HTR-8/SVneo (cell line): ENCODE data around the gene HAP1.
"Not testable (repeated sequence)": the region's sequence is repeated elsewhere in the genome, so short reads cannot be mapped to it uniquely, and the experiment has no call there.

Experiments used
- DNase-seq: peaks from one replicate; pipeline ENCODE4 v3.0.0; 2011; ENCODE audit warnings: low spot score, mixed read lengths; ENCODE audit not compliant: insufficient read length
- FAIRE-seq: peaks from 2 replicates; lab custom pipeline; 2011; peaks lifted over from hg19 to GRCh38; lab: Jason Lieb, UNC

The HAP1 gene

GRCh38 chr17:41695954-41696757, 38.3 kb downstream of the HAP1 start:
- FAIRE-seq (no peak), DNase-seq (peak; percentile 89)

- FAIRE-seq, result no peak
- no peak for DNase-seq
Observed at GRCh38 chr17:41695134-41695661, 39.2 kb downstream of the HAP1 start.

GRCh38 chr17:41692722-41693521, 41.5 kb downstream of the HAP1 start:
- peak; percentile 51 for FAIRE-seq
- no peak for DNase-seq

- no peak for DNase-seq
- FAIRE-seq, result no peak
Observed at GRCh38 chr17:41691031-41691777, 43.2 kb downstream of the HAP1 start.

GRCh38 chr17:41690497-41690896, 43.9 kb downstream of the HAP1 start:
- DNase-seq, result no peak
- no peak for FAIRE-seq

DNA sequence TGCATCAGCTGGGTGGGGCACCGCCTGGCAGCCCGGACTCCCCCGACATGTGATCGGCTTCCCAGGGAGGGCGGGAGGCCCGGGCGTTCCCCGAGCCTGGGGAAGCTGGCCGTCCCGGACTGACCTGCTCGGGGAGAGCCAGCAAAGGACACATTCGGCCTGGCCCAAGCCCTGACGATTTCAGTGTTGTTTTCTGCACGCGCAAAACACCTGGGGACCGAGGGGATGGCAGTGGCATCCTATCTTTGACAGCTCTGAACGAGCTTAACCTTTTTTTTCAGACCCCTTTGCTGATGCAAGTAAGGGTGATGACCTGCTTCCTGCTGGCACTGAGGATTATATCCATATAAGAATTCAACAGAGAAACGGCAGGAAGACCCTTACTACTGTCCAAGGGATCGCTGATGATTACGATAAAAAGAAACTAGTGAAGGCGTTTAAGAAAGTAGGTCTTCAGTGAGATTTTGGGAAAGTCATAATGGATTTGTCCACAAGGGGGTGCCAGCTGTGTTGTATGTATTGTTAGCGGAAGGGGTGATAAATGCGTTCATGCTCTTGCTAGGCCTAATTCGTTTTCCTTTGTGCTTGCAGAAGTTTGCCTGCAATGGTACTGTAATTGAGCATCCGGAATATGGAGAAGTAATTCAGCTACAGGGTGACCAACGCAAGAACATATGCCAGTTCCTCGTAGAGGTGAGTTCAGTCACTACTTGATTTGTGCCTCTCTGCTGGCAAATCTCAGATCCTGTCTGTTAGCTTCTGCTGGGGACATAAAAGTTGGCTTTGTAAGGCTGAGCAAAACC, 44.7 kb downstream of the HAP1 start:
- FAIRE-seq, result no peak
- no peak for DNase-seq

DNA sequence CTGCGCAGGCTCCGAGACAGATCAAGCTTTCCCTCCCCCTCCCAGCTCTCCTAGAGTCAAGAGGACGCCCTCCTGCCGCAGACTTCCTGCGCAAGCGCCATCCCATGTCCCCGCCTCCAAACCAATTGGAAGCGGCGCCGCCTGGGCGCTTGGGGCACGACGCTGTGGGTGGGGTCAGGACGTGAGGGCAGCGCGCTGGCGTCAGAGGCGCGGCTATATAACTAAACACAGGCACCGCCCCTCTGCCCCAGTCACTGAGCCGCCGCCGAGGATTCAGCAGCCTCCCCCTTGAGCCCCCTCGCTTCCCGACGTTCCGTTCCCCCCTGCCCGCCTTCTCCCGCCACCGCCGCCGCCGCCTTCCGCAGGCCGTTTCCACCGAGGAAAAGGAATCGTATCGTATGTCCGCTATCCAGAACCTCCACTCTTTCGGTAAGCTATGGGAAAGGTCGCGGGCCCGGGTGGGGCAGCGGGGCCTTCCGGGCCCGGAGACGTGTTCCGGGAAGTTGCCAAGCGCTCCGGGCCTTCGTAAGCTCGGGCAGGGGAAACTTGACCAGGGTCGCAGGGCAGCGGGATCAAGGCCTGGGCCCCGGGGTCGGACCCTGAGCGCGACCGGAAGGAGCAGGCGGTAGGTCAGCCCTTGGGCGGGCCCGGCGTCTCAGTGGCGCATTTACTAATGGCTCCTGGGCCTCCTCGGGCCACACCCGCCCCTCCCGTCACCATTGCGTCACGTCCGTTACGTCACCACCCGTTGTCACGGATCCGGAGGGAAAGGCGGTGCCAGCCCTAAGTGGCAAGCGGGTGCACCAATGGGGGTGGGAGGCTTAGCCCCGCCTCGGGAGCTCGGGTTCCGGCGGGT, 45.6 kb downstream of the HAP1 start, which contains the start of gene EIF1:
Gene EIF1 (plus strand): TSS at position 245 of the 856 bp plus-strand sequence. CDS start 154 bp downstream, at position 399.
- FAIRE-seq (peak; percentile 99), DNase-seq (peak; percentile 99)

GRCh38 chr17:41687828-41688640, 46.4 kb downstream of the HAP1 start:
- FAIRE-seq (no peak), DNase-seq (peak; percentile 64)

- DNase-seq (no peak), FAIRE-seq (no peak)
Observed at GRCh38 chr17:41686281-41686680, 48.2 kb downstream of the HAP1 start.

GRCh38 chr17:41685753-41686152, 48.7 kb downstream of the HAP1 start:
- not testable (repeated sequence) for DNase-seq

GRCh38 chr17:41684035-41684434, 50.4 kb downstream of the HAP1 start:
- FAIRE-seq (no peak), DNase-seq (no peak)

More at GRCh38 chr17:41685753-41686152, 48.7 kb downstream of the HAP1 start:
- FAIRE-seq, result not testable (repeated sequence)

- FAIRE-seq, result no peak
- no peak for DNase-seq
Observed at GRCh38 chr17:41683441-41684007, 50.9 kb downstream of the HAP1 start.

DNA sequence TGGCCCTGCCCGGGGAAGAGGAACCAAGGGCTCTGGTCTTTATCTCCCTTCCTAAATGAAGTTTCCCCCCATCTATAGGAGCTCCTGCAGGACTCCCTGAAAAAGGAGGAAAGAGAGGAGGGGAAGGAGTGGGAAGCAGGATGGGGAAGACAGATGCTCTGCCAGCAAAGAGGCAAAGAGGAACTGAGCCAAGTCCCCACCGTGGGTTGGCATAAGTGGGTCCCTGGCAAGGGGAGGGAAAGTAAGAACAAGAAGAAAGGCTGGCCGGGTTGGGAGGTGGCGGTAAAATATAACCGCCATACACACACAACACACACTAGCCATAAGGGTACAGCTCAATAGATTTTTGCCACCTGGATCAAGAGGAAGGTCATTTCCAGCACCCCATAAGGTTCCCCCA, 51.8 kb downstream of the HAP1 start:
- no peak for FAIRE-seq
- DNase-seq, result no peak

GRCh38 chr17:41681776-41682175, 52.7 kb downstream of the HAP1 start:
- DNase-seq, result no peak
- FAIRE-seq, result no peak

DNA sequence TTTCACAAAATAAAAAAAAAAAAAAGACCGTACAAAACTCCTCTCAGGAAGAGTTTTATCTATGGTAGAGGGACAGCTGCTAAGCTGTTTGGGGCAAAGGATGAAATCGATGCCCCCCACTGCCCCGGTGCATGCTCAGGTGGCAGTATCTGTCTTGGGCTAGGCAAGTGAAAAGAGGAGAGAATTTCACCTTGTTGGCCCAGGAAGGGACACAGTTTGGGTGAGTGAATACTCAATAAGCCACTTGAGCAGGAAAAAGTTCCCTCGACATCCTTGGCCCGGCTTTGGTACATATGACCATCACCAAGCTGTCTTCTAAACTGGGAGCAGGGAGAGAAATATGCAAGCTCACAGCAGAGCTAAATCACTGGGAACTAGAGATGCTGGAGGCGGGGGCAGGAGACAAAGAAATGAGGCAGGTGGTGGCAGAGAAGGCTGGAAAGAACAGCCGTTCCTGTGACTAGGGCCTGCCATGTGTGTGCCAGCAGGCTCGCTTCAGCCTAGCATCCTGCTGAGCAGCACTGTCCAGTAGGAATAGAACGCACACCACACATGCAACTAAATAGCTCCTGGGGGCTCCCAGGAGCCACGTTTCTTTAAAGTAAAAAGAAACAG, 53.9 kb downstream of the HAP1 start:
- DNase-seq (no peak), FAIRE-seq (no peak)

DNA sequence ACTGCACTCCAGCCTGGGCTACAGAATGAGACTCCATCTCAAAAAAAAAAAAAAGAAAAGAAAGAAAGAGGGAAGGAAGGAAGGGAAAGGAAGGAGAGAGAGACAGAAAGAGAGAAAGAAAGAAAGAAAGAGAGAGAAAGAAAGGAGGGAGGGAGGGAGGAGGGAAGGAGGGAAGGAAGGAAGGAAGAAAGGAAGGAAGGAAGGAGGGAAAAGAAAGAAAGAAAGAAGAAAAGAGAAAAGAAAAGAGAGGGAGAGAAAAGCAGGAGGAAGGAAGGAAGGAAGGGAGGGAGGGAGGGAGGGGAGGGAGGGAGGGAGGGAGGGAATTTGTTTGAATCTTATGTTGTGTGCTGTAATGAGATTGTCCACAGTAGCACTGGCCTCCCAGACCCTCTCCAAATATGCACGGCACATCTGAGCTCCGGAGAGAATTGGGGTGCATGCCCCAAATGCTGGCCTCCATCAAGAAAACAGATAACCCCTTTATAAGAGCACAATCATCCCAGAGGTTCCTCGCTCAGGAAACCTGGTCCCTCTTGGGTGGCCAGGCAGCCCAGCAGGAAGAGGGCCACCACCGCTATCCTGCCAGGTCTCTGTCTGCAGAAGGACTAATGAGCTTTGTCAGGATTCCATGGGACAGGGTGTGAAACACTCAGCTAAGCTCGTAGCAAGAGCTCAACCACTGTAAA, 54.6 kb downstream of the HAP1 start:
- FAIRE-seq, result no peak
- DNase-seq, result no peak
